Liver (tissue), 9 donors: ENCODE data around the gene RTL1. TPM values are rescaled to one million over a fixed set of nuclear protein-coding genes. Genes with fewer than 3 reads are reported as not detected.

ENCODE experiments used
- DNase-seq: peaks from one replicate; pipeline ENCODE4 v3.0.0-alpha.2; 2017; ENCODE audit warnings: low spot score
- H3K27ac ChIP-seq, 2 donors: one replicate each; pipeline ENCODE4 v1.7.0; 2013; ENCODE audit warnings: inconsistent platforms in 2 of 2, low read length in 2 of 2, control low read depth in 1 of 2, low read depth in 1 of 2, mild to moderate bottlenecking in 1 of 2
- H3K27me3 ChIP-seq, 4 donors: one replicate each; pipeline versions ENCODE4 v1.6.1 to v1.7.0; 2013; ENCODE audit warnings: low read length in 3 of 4, inconsistent platforms in 1 of 4, mild to moderate bottlenecking in 1 of 4, moderate library complexity in 1 of 4; ENCODE audit not compliant: control insufficient read depth in 4 of 4, insufficient read depth in 4 of 4
- H3K36me3 ChIP-seq, 4 donors: one replicate each; pipeline versions ENCODE4 v1.6.1 to v1.7.0; 2013; ENCODE audit warnings: low read length in 3 of 4, mild to moderate bottlenecking in 3 of 4, low read depth in 1 of 4, moderate library complexity in 1 of 4; ENCODE audit not compliant: control insufficient read depth in 4 of 4, insufficient read depth in 3 of 4
- H3K4me1 ChIP-seq, 4 donors: one replicate each; pipeline versions ENCODE4 v1.6.1 to v1.7.0; 2013; ENCODE audit warnings: low read length in 3 of 4, mild to moderate bottlenecking in 3 of 4, moderate library complexity in 1 of 4; ENCODE audit not compliant: control insufficient read depth in 4 of 4, insufficient read depth in 4 of 4
- H3K4me3 ChIP-seq, 3 donors: one replicate each; pipeline versions ENCODE4 v1.6.1 to v1.7.0; 2013; ENCODE audit warnings: low read length in 3 of 3, control low read depth in 1 of 3, low read depth in 1 of 3, mild to moderate bottlenecking in 1 of 3
- H3K9ac ChIP-seq, 2 donors: one replicate each; pipeline ENCODE4 v1.7.0; 2013; ENCODE audit warnings: low read length in 2 of 2, mild to moderate bottlenecking in 2 of 2, moderate library complexity in 2 of 2, control low read depth in 1 of 2, low read depth in 1 of 2
- H3K9me3 ChIP-seq, 4 donors: one replicate each; pipeline versions ENCODE4 v1.6.1 to v1.7.0; 2013; ENCODE audit warnings: low read length in 3 of 4; ENCODE audit not compliant: control insufficient read depth in 4 of 4
- ATF3 ChIP-seq: IDR thresholded peaks from 2 replicates; pipeline ENCODE4 v1.6.1; 2016; ENCODE audit warnings: antibody characterized with exemption
- CTCF ChIP-seq: fragments of 150-350 bp; IDR thresholded peaks from 2 replicates; pipeline ENCODE4 v1.5.1; 2017; ENCODE audit warnings: improper control_type of control experiment, low read depth, low read length; ENCODE audit not compliant: missing input control
- FOXA1 ChIP-seq: IDR thresholded peaks from 2 replicates; pipeline ENCODE4 v1.6.1; 2016; ENCODE audit warnings: antibody characterized with exemption
- FOXA2 ChIP-seq: IDR thresholded peaks from 2 replicates; pipeline ENCODE4 v1.6.1; 2016; ENCODE audit warnings: antibody characterized with exemption
- GABPA ChIP-seq, 2 donors: IDR thresholded peaks in 1 of 2; conservative IDR thresholded peaks in 1 of 2; 2 replicates each; pipeline ENCODE4 v1.6.1; 2016; ENCODE audit warnings: antibody characterized with exemption in 2 of 2, mild to moderate bottlenecking in 1 of 2, moderate library complexity in 1 of 2
- HNF4A ChIP-seq, 2 donors: conservative IDR thresholded peaks; 2 replicates each; pipeline ENCODE4 v1.6.1; 2016; ENCODE audit warnings: antibody characterized with exemption in 2 of 2, mild to moderate bottlenecking in 2 of 2
- HNF4G ChIP-seq: IDR thresholded peaks from 2 replicates; pipeline ENCODE4 v1.6.1; 2016; ENCODE audit warnings: antibody characterized with exemption
- JUND ChIP-seq, 2 donors: IDR thresholded peaks; 2 replicates each; pipeline ENCODE4 v1.6.1; 2016; ENCODE audit warnings: antibody characterized with exemption in 2 of 2
- MAX ChIP-seq: IDR thresholded peaks from 2 replicates; pipeline ENCODE4 v1.6.1; 2016; ENCODE audit warnings: antibody characterized with exemption
- NR2F2 ChIP-seq: IDR thresholded peaks from 2 replicates; pipeline ENCODE4 v1.6.1; 2016; ENCODE audit warnings: antibody characterized with exemption
- RAD21 ChIP-seq, 2 donors: IDR thresholded peaks; 2 replicates each; pipeline ENCODE4 v1.6.1; 2016; ENCODE audit warnings: antibody characterized with exemption in 2 of 2, mild to moderate bottlenecking in 2 of 2
- REST ChIP-seq: IDR thresholded peaks from 2 replicates; pipeline ENCODE4 v1.6.1; 2016; ENCODE audit warnings: antibody characterized with exemption, mild to moderate bottlenecking
- RXRA ChIP-seq, 2 donors: IDR thresholded peaks; 2 replicates each; pipeline ENCODE4 v1.6.1; 2017 to 2018; ENCODE audit warnings: antibody characterized with exemption in 2 of 2, mild to moderate bottlenecking in 1 of 2
- SP1 ChIP-seq: IDR thresholded peaks from 2 replicates; pipeline ENCODE4 v1.6.1; 2018; ENCODE audit warnings: antibody characterized with exemption, mild to moderate bottlenecking
- YY1 ChIP-seq: IDR thresholded peaks from 2 replicates; pipeline ENCODE4 v1.6.1; 2016; ENCODE audit warnings: antibody characterized with exemption, mild to moderate bottlenecking
- ZBTB33 ChIP-seq: IDR thresholded peaks from 2 replicates; pipeline ENCODE4 v1.6.1; 2016; ENCODE audit warnings: antibody characterized with exemption
- WGBS: extraction: QIAGEN DNeasy Blood & Tissue Kit; methylation state at CpG from one replicate; pipeline ENCODE4 v1.1.7; 2013; 5-methylcytosine and 5-hydroxymethylcytosine counted together
- polyA plus RNA-seq, 2 donors: library from polyadenylated mRNA; stranded (reverse) in 1 of 2; unstranded in 1 of 2; fragments of 200-250 nt in 1 of 2; fragments of >200 nt in 1 of 2; fragmentation: Nextera tagmentation in 1 of 2; extraction: Ambion mirVana in 1 of 2; gene quantifications; one replicate each; pipeline versions ENCODE4 v1.2.1 to v1.2.3, GENCODE V29; 2013 to 2015
- total RNA-seq, 2 donors: library from RNA; depleted of rRNA; stranded (reverse); fragments of >200 nt; gene quantifications; one replicate each; pipeline ENCODE4 v1.2.3, GENCODE V29; 2014
- donor health status: healthy.
- donor health status: healthy.
- donor health status: healthy.
- donor health status: healthy.
- donor health status: healthy.

Gene RTL1
- total and polyA plus RNA-seq, 4 donors: 0.04 to 0.05 TPM; not detected in 2

- no peaks in the 10 kb centered on the region for H3K36me3 ChIP-seq
- WGBS: 87% methylated on average over 13 of the region's 13 CpGs
- no peak overlapping the region for H3K4me3 ChIP-seq
- peaks cover 0 to 2% (median 0%) of the 10 kb centered on the region in 4 donors for H3K27me3 ChIP-seq
- no peaks in the 10 kb centered on the region for H3K9me3 ChIP-seq
- no peaks in the 10 kb centered on the region for H3K4me1 ChIP-seq
- TF ChIP-seq CTCF (no peak), FOXA1 (no peak), RXRA (IDR thresholded peaks at IDR 0.05) (no peak), RAD21 (IDR thresholded peaks at IDR 0.05) (no peak), HNF4A (conservative IDR thresholded peaks at IDR 0.05) (no peak), ZBTB33 (no peak), YY1 (no peak), NR2F2 (no peak), MAX (no peak), FOXA2 (no peak), HNF4G (no peak), GABPA (IDR thresholded peaks at IDR 0.05 in 1 of 2, conservative IDR thresholded peaks at IDR 0.05 in 1 of 2) (no peak), ATF3 (no peak), JUND (IDR thresholded peaks at IDR 0.05) (no peak)
- DNase-seq: no peak
- H3K9ac ChIP-seq: no peak overlapping the region
- no peak overlapping the region for H3K27ac ChIP-seq
These were observed 58.7 kb downstream of the RTL1 start for GRCh38 chr14:100844846-100845245.

GRCh38 chr14:100844421-100844820 lies 59.1 kb downstream of the RTL1 start:
- no peak overlapping the region for H3K9ac ChIP-seq
- peaks cover 0 to 2% (median 0%) of the 10 kb centered on the region in 4 donors for H3K27me3 ChIP-seq
- no peaks in the 10 kb centered on the region for H3K4me1 ChIP-seq
- no peak for TF ChIP-seq RAD21 (IDR thresholded peaks at IDR 0.05)
- TF ChIP-seq ATF3: no peak
- no peak for TF ChIP-seq REST
- no peak for TF ChIP-seq MAX
- TF ChIP-seq CTCF: no peak
- TF ChIP-seq SP1: no peak
- TF ChIP-seq YY1: no peak
- no peaks in the 10 kb centered on the region for H3K9me3 ChIP-seq
- no peak for DNase-seq
- no peak overlapping the region for H3K27ac ChIP-seq
- H3K4me3 ChIP-seq: no peak overlapping the region
- no peaks in the 10 kb centered on the region for H3K36me3 ChIP-seq
- 45% methylated on average over 9 of the region's 9 CpGs for WGBS
